Measurements from ENCODE around the gene ADD1.

ADD1 gene

GRCh38 chr4:2810388-2810787 is 33.3 kb upstream of the ADD1 start:
- no peak for DNase-seq (ENCODE audit: extremely low read depth, insufficient read length)
- no peaks in the 10 kb centered on the region for H3K27me3 ChIP-seq (replicated peaks; ENCODE audit: control insufficient read depth, insufficient read depth, low read length)
- no peak overlapping the region for H3K4me3 ChIP-seq (replicated peaks; ENCODE audit: low read depth, low read length)
- TF ChIP-seq CTCF (IDR thresholded peaks at IDR 0.05; ENCODE audit: insufficient read depth, low read length, poor library complexity, severe bottlenecking), result no peak
- H3K36me3 ChIP-seq (ENCODE audit: control insufficient read depth, insufficient read depth, low read length), result peaks cover 9% of the 10 kb centered on the region

- H3K27me3 ChIP-seq (replicated peaks; ENCODE audit: control insufficient read depth, insufficient read depth, low read length), result no peaks in the 10 kb centered on the region
- DNase-seq (ENCODE audit: extremely low read depth, insufficient read length), result peak; percentile 85
Measured at GRCh38 chr4:2811830-2812611, 31.6 kb upstream of the ADD1 start.

GRCh38 chr4:2812612-2813354 is 30.9 kb upstream of the ADD1 start:
- TF ChIP-seq CTCF (IDR thresholded peaks at IDR 0.05; ENCODE audit: insufficient read depth, low read length, poor library complexity, severe bottlenecking), result no peak
- H3K36me3 ChIP-seq (ENCODE audit: control insufficient read depth, insufficient read depth, low read length), result peaks cover 5% of the 10 kb centered on the region
- peak overlapping the region; percentile 77 for H3K4me3 ChIP-seq (replicated peaks; ENCODE audit: low read depth, low read length)
- H3K27me3 ChIP-seq (replicated peaks; ENCODE audit: control insufficient read depth, insufficient read depth, low read length), result no peaks in the 10 kb centered on the region
- no peak for DNase-seq (ENCODE audit: extremely low read depth, insufficient read length)

More at GRCh38 chr4:2811830-2812611, 31.6 kb upstream of the ADD1 start:
- TF ChIP-seq CTCF (IDR thresholded peaks at IDR 0.05; ENCODE audit: insufficient read depth, low read length, poor library complexity, severe bottlenecking), result no peak
- H3K4me3 ChIP-seq (replicated peaks; ENCODE audit: low read depth, low read length), result peak overlapping the region; percentile 77
- H3K36me3 ChIP-seq (ENCODE audit: control insufficient read depth, insufficient read depth, low read length), result peaks cover 9% of the 10 kb centered on the region

- no peak for DNase-seq (ENCODE audit: extremely low read depth, insufficient read length)
- TF ChIP-seq CTCF (IDR thresholded peaks at IDR 0.05; ENCODE audit: insufficient read depth, low read length, poor library complexity, severe bottlenecking), result no peak
- H3K4me3 ChIP-seq (replicated peaks; ENCODE audit: low read depth, low read length), result peak overlapping the region; percentile 77
- H3K27me3 ChIP-seq (replicated peaks; ENCODE audit: control insufficient read depth, insufficient read depth, low read length), result no peaks in the 10 kb centered on the region
- H3K36me3 ChIP-seq (ENCODE audit: control insufficient read depth, insufficient read depth, low read length), result peaks cover 5% of the 10 kb centered on the region
Measured at GRCh38 chr4:2813446-2814405, 29.9 kb upstream of the ADD1 start.

GRCh38 chr4:2814627-2815270 is 28.9 kb upstream of the ADD1 start:
- Histone ChIP-seq H3K4me3 (replicated peaks; ENCODE audit: low read depth, low read length) (no peak overlapping the region), H3K36me3 (ENCODE audit: control insufficient read depth, insufficient read depth, low read length) (peaks cover 5% of the 10 kb centered on the region), H3K27me3 (replicated peaks; ENCODE audit: control insufficient read depth, insufficient read depth, low read length) (no peaks in the 10 kb centered on the region)
- DNase-seq (ENCODE audit: extremely low read depth, insufficient read length), result no peak
- no peak for TF ChIP-seq CTCF (IDR thresholded peaks at IDR 0.05; ENCODE audit: insufficient read depth, low read length, poor library complexity, severe bottlenecking)
